NCI-H446 treated with DMSO at 0.1 percent for 48 hours (cell line): Measurements from ENCODE around the gene DMD.
A peak's percentile ranks its signal among the peaks of the same experiment; 100 is the strongest.

Experiments used
- DNase-seq: peaks from one replicate; lab custom pipeline; 2025; lab: John Stamatoyannopoulos, UW

DMD gene

GRCh38 chrX:31178064-31178768, 2033.1 kb downstream of the DMD start:
- DNase-seq: no peak

DNA sequence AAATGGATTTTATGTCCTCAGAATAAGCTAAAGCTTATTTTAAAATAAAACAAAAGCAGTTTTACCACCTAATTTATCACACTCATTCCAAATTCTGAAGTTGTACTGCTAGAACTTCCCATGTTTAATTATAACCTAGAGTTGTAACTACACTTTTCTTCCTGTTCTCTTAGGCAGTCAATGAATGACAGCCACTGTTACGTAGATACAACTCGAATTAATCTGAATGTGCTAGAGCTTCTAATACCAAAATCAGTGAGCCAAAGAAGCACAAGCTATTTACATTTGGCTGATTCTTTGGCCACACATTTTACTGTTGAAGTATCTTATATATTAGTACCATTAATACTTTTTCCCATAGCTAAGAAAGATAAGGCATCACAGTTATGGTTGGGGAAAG, 2040.6 kb downstream of the DMD start:
- DNase-seq: no peak

- DNase-seq: no peak
Observed at GRCh38 chrX:31168551-31168950, 2042.8 kb downstream of the DMD start.

GRCh38 chrX:31166832-31167231, 2044.5 kb downstream of the DMD start:
- DNase-seq: no peak

GRCh38 chrX:31166416-31166815, 2044.9 kb downstream of the DMD start:
- DNase-seq: no peak

GRCh38 chrX:31165241-31166035, 2045.9 kb downstream of the DMD start:
- no peak for DNase-seq

DNA sequence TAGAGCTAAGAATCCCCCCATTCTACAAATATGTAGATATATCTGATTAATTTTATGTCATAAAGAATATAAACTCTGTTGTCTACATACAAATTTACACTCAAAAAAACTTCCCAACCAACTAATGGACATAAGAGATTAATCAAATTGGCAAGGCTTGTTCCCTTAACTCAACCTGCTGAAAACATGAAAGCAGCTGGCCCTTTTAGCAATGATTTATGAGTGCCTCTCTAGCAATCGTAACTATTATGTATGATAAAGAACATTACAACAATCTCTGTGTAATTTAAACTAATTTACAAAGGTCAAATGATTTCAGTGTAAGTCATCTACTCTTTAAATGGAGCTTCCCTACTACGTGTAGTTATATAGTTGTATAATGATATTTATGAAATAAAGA, 2056.4 kb downstream of the DMD start:
- no peak for DNase-seq

DNA sequence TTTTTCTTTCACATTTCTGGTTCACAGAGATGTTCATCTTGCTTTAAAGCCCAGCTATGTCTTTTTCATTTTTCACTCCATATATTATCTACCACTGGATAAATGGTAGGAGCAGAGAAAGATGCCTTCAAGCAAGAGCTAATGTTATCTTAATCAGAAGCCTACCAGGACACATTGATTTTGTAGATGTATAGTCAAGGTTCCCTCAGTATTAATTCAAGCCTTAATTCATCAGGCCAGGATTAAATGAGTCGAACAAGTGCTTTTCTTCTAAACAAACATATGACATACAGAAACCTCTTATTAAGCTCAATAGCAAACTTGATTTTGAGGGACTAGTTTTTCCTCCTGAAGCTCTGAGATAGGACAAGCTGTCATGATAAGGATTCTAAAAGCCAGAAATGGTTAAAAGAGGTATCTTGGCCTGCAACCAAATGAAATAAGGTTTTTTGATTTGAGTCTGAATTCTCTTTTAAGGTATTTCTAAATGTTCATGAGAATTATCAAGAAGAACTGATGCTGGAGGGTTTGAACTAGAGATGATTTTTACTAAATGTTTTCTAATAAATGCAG, 2057.8 kb downstream of the DMD start:
- DNase-seq: no peak

DNA sequence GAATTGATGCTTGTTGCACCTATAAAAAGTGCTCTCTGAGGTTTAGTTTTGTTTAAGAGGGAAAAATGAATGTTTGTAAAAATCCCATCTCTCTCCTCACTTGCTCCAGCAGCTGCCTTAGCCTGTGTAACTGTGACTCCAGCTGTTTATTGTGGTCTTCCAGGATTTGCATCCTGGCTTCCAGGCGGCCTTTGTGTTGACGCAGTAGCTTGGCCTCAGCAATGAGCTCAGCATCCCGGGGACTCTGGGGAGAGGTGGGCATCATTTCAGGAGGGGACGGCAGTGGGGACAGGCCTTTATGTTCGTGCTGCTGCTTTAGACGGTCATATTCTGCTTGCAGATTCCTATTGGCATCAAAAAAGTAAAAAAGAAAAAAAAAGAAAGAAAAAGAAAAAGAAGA, 2064.2 kb downstream of the DMD start:
- no peak for DNase-seq

DNA sequence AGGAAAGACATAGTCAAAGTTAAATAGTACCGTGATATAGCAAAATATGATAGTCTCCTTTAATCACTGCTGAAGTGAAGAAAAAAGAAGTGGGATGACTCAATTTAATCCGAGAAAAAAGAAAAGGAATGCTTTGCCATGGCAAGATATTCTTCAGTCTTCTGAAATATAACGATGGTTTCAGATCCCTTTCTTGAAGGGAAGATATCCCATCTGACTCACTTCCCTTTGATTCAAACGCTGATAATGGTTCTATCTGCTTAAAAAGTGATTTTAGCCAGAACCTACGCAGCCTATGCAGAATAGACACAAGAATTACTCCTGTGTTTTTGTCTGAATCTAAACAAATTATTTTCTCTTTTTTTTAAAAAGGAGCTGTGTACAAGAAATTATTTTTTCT, 2071.4 kb downstream of the DMD start:
- no peak for DNase-seq

DNA sequence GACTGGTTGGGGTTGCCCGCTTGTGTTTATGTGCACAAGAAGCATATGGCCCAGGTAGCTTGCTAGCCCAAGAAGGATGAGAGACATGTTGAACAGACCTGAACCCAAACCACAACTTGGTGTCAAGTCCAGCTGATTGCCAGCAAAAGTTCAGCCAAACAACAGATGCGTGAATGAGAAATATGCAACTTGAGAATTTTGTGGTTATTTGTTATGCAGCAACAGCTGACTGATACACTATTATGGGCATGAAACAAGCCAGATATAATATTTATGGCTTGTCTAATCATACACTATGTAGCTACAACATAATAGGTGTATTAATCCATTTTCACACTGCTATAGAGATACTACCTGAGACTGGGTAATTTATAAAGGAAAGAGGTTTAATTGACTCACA, 2073.2 kb downstream of the DMD start:
- no peak for DNase-seq

DNA sequence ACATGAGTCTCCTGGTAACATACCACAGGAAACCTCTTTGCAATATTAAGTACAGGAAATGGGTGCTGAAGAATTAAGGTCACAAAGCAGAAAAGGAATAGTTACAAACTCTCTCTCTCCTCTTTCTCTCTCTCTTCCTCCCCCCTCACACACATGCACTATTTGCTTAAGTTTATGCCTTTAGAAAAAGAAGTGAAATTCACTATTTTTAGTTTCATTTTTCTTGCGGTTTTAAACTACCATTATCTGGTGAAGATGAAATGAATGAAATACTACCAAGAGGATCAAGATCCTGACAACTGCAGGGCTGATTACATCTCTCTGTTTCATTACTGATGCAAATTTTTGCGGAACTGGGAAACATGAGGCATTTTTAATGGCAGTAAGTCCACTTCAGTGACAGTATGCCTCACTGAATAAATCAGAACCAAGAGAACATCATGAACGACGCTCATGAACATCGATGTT, 2075.2 kb downstream of the DMD start:
- no peak for DNase-seq

DNA sequence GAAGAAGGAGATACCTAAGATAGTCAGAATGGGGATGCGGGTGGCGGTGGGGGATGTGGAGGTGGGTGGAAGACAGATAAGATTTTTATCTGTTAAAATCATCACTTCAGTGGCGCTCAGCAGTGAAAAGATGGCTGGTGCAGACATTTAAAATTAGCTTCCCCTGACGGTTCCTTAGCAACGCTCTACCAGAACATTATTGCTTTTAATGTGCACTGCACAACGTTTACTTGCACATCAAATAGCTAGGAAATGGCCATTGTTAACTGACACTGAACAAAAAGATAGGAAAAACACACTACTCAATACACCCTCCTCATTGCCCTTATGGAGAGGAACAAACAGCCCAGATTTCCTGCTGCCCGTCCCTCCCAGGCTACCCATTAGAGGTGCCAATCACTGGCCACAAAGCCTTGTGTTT, 2078.5 kb downstream of the DMD start:
- no peak for DNase-seq

GRCh38 chrX:31130457-31131220, 2080.7 kb downstream of the DMD start:
- DNase-seq: no peak

- DNase-seq: no peak
Observed at GRCh38 chrX:31128855-31129254, 2082.5 kb downstream of the DMD start.

- DNase-seq: no peak
Observed at GRCh38 chrX:31127716-31128115, 2083.6 kb downstream of the DMD start.

DNA sequence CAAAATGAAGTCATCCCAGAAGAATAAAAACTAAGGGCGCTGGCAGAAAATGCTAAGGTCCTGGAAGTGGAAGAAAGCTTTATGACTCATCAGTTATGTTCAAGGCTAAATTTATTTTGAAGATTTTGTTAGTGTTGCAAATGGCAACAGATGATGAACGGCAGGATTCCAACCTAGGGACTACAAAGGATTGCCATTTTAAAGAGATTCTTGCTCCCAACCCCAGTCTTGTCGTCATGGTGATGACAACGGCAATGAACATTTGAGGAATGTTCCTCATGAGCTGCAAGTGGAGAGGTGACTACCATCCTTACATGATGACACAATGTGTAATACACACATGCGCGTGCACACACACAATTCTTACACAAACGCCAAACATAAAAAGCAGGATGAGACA, 2085.1 kb downstream of the DMD start:
- DNase-seq: no peak

- DNase-seq: peak; percentile 69
Observed at GRCh38 chrX:31124536-31124935, 2086.8 kb downstream of the DMD start.

DNA sequence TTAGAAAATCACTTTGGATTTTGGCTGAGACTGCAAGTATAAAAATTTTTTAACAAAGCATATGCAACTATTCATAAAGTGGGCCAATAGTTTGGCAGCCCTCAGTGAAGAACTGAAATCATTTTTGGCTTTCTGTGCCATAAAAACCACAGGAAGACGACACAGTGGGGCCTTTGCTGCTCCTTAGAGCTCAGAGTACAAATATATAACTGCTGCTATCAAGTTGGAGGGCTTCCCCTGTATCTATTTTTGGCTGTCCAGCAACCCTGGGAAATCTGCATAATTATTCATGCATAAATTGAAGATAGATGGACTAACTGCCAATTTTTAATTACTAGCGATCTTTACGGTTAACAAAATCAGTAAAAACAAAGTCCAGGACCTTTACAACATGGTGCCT, 2088.0 kb downstream of the DMD start:
- peak; percentile 21 for DNase-seq

- no peak for DNase-seq
Observed at GRCh38 chrX:31117266-31117665, 2094.1 kb downstream of the DMD start.

DNA sequence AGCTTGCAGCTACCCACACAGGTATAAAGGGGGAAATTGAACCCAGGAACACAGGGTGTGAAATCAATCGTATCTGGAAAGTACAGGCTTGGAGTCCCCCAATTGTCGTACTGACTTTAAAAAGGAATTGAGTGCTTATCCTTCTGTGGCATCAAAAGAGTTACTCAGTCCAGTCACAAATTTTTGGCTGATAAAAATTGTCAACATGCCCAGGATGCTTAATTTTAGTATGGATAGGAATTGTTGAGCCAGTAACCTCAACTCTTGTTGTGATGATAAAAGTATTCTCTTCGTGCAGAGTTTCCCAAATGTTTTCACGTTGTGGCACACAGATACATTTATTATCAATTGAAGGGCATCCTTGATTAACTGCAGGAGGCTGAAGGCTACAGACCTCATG, 2096.0 kb downstream of the DMD start:
- DNase-seq: no peak

- DNase-seq: no peak
Observed at GRCh38 chrX:31114858-31115257, 2096.5 kb downstream of the DMD start.
